HG03060 (cell line): ENCODE data around the gene RPTOR.

Source experiments
- ATAC-seq: cut with Tn5 transposase; IDR thresholded peaks from one replicate; pipeline ENCODE4 v1.9.1; 2021; ENCODE audit warnings: low read depth, moderate number of reproducible peaks; ENCODE audit not compliant: unreplicated experiment

RPTOR gene

GRCh38 chr17:80822021-80822699 is 277.5 kb downstream of the RPTOR start:
- no peak for ATAC-seq

- ATAC-seq = no peak
These were observed 278.2 kb downstream of the RPTOR start for GRCh38 chr17:80822700-80823410.

GRCh38 chr17:80824549-80825470 is 280.2 kb downstream of the RPTOR start:
- ATAC-seq = no peak

- no peak for ATAC-seq
These were observed 281.1 kb downstream of the RPTOR start for GRCh38 chr17:80825471-80826345.

GRCh38 chr17:80826346-80826954 is 281.8 kb downstream of the RPTOR start:
- ATAC-seq = no peak

- no peak for ATAC-seq
These were observed 282.5 kb downstream of the RPTOR start for GRCh38 chr17:80826955-80827645.

GRCh38 chr17:80827646-80828643 is 283.3 kb downstream of the RPTOR start:
- no peak for ATAC-seq

- no peak for ATAC-seq
These were observed 284.7 kb downstream of the RPTOR start for GRCh38 chr17:80829166-80829813.

GRCh38 chr17:80830020-80830780 is 285.6 kb downstream of the RPTOR start:
- no peak for ATAC-seq

- ATAC-seq = no peak
These were observed 286.9 kb downstream of the RPTOR start for GRCh38 chr17:80831491-80831890.

- no peak for ATAC-seq
These were observed 287.6 kb downstream of the RPTOR start for GRCh38 chr17:80832266-80832676.

- ATAC-seq = peak; percentile 53
These were observed 288.4 kb downstream of the RPTOR start for GRCh38 chr17:80832888-80833583.

GRCh38 chr17:80833952-80834892 is 289.6 kb downstream of the RPTOR start:
- no peak for ATAC-seq

GRCh38 chr17:80834893-80835275 is 290.2 kb downstream of the RPTOR start:
- no peak for ATAC-seq
